Retinal pigment epithelial cell (primary cell): Measurements from ENCODE around the gene ANKRD62.
A peak's percentile ranks its signal among the peaks of the same experiment; 100 is the strongest.

ENCODE experiments used
- DNase-seq: peaks from one replicate; pipeline ENCODE4 v3.0.0-alpha.2; 2010; ENCODE audit warnings: low read depth
- H3K4me3 ChIP-seq: 2 replicates; pipeline ENCODE4 v1.5.1; 2011; ENCODE audit warnings: mild to moderate bottlenecking, low read length, control low read depth, moderate library complexity
- CTCF ChIP-seq: conservative IDR thresholded peaks from 2 replicates; pipeline ENCODE4 v1.5.1; 2011; ENCODE audit warnings: low read depth, low read length, control low read depth, inconsistent platforms

The ANKRD62 gene

GRCh38 chr18:12088096-12088495 lies 5.5 kb upstream of the ANKRD62 start:
- no peak for DNase-seq
- no peak overlapping the region for H3K4me3 ChIP-seq
- no peak for TF ChIP-seq CTCF

GRCh38 chr18:12088731-12089375 lies 4.8 kb upstream of the ANKRD62 start:
- no peak for TF ChIP-seq CTCF
- no peak overlapping the region for H3K4me3 ChIP-seq
- no peak for DNase-seq

GRCh38 chr18:12091538-12092141 lies 2.0 kb upstream of the ANKRD62 start:
- no peak overlapping the region for H3K4me3 ChIP-seq
- no peak for TF ChIP-seq CTCF
- DNase-seq = no peak

- TF ChIP-seq CTCF = peak; percentile 31
These were observed 1.0 kb upstream of the ANKRD62 start for GRCh38 chr18:12092398-12093229.

GRCh38 chr18:12098374-12098773 lies 4.7 kb downstream of the ANKRD62 start:
- no peak overlapping the region for H3K4me3 ChIP-seq
- no peak for TF ChIP-seq CTCF
- no peak for DNase-seq

More at GRCh38 chr18:12092398-12093229, 1.0 kb upstream of the ANKRD62 start:
- DNase-seq = no peak
- H3K4me3 ChIP-seq = no peak overlapping the region

GRCh38 chr18:12099160-12099559 lies 5.5 kb downstream of the ANKRD62 start:
- no peak for DNase-seq
- no peak overlapping the region for H3K4me3 ChIP-seq
- no peak for TF ChIP-seq CTCF
